SU-DHL-6 (cell line): ENCODE results near the gene CACNG5.

Source experiments
- H2AFZ ChIP-seq: fragments of 200-600 bp; sonication (generic); 2 replicates; pipeline ENCODE4 v1.6.1; 2014; ENCODE audit warnings: low read depth, mild to moderate bottlenecking, moderate library complexity, mixed read lengths, antibody characterized with exemption, low read length; ENCODE audit not compliant: severe bottlenecking
- H3F3A ChIP-seq: fragments of 200-600 bp; shearing (Covaris generic); 2 replicates; pipeline ENCODE4 v1.6.0; 2016; ENCODE audit warnings: antibody characterized with exemption, mild to moderate bottlenecking; ENCODE audit not compliant: insufficient read depth
- H3K27ac ChIP-seq: fragments of 200-600 bp; sonication (generic); 2 replicates; pipeline ENCODE4 v1.5.1; 2016; ENCODE audit warnings: low read depth, mild to moderate bottlenecking, low read length, moderate library complexity, mixed read lengths
- H3K27me3 ChIP-seq: fragments of 200-600 bp; sonication (generic), shearing (Covaris generic); 2 replicates; pipeline ENCODE4 v1.6.0; 2014; ENCODE audit warnings: mild to moderate bottlenecking, low read length
- H3K36me3 ChIP-seq: fragments of 200-600 bp; sonication (generic); 2 replicates; pipeline ENCODE4 v1.6.1; 2014; ENCODE audit warnings: mild to moderate bottlenecking, low read length, mixed read lengths
- H3K4me2 ChIP-seq: fragments of 300-600, 200-600 bp; shearing (Covaris generic), sonication (generic); 2 replicates; pipeline ENCODE4 v1.6.0; 2014; ENCODE audit warnings: low read length, low read depth, mild to moderate bottlenecking; ENCODE audit not compliant: poor library complexity, severe bottlenecking
- H3K4me3 ChIP-seq: fragments of 200-600 bp; sonication (generic); 2 replicates; pipeline ENCODE4 v1.5.1; 2014; ENCODE audit warnings: antibody characterized with exemption, low read length, mild to moderate bottlenecking, mixed read lengths; ENCODE audit not compliant: insufficient read depth, poor library complexity, severe bottlenecking
- H3K79me2 ChIP-seq: fragments of 200-600 bp; sonication (generic); 2 replicates; pipeline ENCODE4 v1.6.1; 2014; ENCODE audit warnings: mild to moderate bottlenecking, low read length, moderate library complexity; ENCODE audit not compliant: insufficient read depth
- H3K9ac ChIP-seq: fragments of 200-600 bp; sonication (generic); 2 replicates; pipeline ENCODE4 v1.7.0; 2014; ENCODE audit warnings: mild to moderate bottlenecking, low read length
- H3K9me2 ChIP-seq: fragments of 200-600 bp; sonication (generic); replicated peaks from 2 replicates; pipeline ENCODE4 v1.6.1; 2014; ENCODE audit warnings: low read length; ENCODE audit not compliant: insufficient read depth
- H3K9me3 ChIP-seq: fragments of 200-600 bp; sonication (generic); 2 replicates; pipeline ENCODE4 v1.6.1; 2014; ENCODE audit warnings: low read length, mixed read lengths; ENCODE audit not compliant: insufficient read depth
- H4K20me1 ChIP-seq: fragments of 200-600 bp; sonication (generic); 2 replicates; pipeline ENCODE4 v1.6.1; 2014; ENCODE audit warnings: low read depth, mild to moderate bottlenecking, antibody characterized with exemption, low read length, moderate library complexity, mixed read lengths
- CTCF ChIP-seq: fragments of 200-600 bp; sonication (generic); IDR thresholded peaks from one replicate; pipeline ENCODE4 v1.5.1; 2017; ENCODE audit warnings: antibody characterized with exemption, mild to moderate bottlenecking, low read length, moderate library complexity; ENCODE audit not compliant: insufficient read depth, poor library complexity, severe bottlenecking
- EZH2phosphoT487 ChIP-seq: fragments of 200-600 bp; sonication (generic), shearing (Covaris generic); conservative IDR thresholded peaks from 2 replicates; pipeline ENCODE4 v1.6.1; 2018; ENCODE audit warnings: mild to moderate bottlenecking, antibody characterized with exemption, low read length, moderate library complexity, mixed read lengths

CACNG5 gene

DNA sequence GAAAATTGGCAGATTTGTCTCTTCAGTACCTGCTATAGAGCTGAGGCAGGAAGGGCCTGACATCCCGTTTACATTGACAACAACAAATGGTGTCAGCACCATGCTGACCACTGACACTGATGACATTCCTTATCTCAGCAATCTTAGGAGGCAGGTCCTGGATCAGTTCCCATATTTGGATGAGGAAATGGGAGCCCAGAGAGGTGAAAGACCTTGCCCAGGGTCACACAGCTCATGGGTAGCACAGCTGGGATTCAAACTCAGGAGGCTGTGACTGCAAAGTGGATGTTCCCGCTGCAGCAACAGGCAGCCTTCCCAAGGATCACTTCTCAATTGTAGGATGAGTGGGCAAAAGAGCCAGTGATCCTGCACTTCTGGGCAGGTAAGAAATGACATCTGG, 99.1 kb downstream of the CACNG5 start:
- H3K27me3 ChIP-seq, result no peaks in the 10 kb centered on the region; the same call in 1 of the 2 replicates

More for the DNA sequence above, 99.1 kb downstream of the CACNG5 start:
- Histone ChIP-seq H3K36me3 (no peaks in the 10 kb centered on the region), H3F3A (no peaks in the 10 kb centered on the region), H3K9me3 (peaks cover 7% of the 10 kb centered on the region; the same call in 1 of the 2 replicates), H3K4me2 (no peak overlapping the region), H3K27ac (no peak overlapping the region), H3K9ac (no peak overlapping the region), H4K20me1 (no peaks in the 10 kb centered on the region), H3K4me3 (no peak overlapping the region), H2AFZ (no peak overlapping the region), H3K79me2 (no peaks in the 10 kb centered on the region), H3K9me2 (no peaks in the 10 kb centered on the region)
- TF ChIP-seq EZH2phosphoT487 (no peak), CTCF (no peak)
